LoVo (cell line): ENCODE data around the gene STUM.
"Not testable (repeated sequence)": the region's sequence is repeated elsewhere in the genome, so short reads cannot be mapped to it uniquely, and the experiment has no call there.

Experiments used
- DNase-seq: peaks from one replicate; pipeline ENCODE4 v3.0.0-alpha.2; 2016; ENCODE audit warnings: low spot score

Gene STUM

DNA sequence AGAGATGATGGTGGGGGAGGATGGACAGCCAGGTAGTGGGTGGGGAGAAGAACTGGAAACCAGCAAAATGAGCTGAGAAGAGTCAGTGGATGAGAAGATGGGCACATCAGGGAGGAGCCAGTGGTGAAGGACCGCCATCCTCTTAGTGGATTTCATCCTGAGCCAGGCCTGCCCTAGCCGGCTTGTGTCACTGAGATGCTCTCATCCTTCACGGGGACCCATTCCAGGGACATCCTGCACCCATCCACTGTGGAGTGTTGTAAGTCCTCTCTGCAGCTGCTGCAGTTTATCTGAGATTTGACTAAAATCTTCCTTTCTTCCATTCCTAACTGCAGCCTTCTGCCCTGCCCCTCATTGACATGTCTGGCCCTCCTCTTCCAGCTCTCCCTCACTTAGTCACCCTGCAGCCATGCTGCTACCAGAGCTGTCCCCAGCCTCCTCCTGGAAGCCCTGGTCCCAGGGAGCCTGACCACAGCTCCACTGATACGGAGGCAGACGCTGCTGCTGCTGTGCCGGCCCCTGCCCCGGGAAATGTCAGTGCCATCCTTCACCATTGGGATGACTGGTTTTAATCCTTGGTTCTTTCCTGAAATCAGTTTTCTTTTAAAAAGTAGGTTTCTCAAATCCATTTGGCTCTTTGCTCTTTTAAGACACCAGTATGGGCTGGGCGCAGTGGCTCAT is 33.2 kb downstream of the STUM start:
- no peak for DNase-seq

DNA sequence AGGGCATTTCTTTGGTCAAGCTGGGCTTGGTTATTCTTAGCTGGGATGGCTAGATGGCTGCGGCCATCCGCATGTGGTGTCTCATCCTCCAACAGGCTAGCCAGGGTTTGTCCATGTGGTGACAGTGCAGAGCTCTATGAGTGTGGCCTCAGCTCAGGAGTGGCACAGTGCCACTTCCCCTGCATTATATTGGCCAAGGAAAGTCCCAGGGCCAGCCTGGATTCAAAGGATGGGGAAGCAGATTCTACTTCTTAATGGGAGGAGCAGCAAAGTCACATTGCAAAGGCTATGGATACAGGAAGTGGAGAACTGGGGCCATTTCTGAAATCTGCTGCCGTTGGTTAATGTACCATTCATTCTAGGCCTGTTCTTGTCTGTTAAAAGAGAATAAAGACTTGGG is 34.4 kb downstream of the STUM start:
- DNase-seq: no peak

DNA sequence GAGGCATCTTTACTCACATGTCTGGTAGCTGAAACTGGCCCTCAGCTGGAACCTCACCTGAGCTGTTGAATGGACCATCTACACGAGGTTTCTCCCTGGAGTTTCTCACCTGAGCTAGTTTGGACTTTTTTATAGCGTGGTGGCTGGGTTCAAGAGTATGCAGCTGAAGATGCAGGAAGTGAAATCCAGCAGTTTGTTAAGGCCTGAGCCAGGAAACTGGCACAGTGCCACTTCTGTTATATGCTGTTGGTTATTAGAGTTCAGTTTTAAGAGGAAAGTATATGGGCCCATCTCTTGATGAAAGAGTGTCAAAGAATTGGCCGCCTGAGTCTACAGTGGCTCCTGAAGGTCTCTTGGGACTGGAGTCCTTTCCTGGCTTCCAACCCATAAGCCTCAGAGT is 35.6 kb downstream of the STUM start:
- no peak for DNase-seq

DNA sequence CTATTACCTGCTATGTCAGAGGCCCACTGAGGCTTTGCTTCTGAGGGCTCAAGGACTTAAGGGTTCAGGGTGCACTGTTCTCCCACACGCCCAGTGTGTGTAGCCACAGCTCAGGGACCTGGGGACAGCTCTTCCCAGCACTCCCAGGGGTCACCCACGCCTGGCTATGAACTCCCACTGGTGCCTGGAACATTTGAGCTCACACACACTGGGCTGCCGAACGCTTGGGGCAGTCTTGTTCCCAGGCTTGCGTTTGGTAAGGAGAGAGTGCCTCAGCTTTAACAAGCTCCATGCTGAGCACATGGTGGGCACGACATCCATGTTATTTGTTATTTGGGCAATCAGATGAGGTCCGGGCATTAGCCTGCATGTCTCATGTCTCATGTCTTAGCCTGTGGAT is 37.6 kb downstream of the STUM start:
- DNase-seq: no peak

DNA sequence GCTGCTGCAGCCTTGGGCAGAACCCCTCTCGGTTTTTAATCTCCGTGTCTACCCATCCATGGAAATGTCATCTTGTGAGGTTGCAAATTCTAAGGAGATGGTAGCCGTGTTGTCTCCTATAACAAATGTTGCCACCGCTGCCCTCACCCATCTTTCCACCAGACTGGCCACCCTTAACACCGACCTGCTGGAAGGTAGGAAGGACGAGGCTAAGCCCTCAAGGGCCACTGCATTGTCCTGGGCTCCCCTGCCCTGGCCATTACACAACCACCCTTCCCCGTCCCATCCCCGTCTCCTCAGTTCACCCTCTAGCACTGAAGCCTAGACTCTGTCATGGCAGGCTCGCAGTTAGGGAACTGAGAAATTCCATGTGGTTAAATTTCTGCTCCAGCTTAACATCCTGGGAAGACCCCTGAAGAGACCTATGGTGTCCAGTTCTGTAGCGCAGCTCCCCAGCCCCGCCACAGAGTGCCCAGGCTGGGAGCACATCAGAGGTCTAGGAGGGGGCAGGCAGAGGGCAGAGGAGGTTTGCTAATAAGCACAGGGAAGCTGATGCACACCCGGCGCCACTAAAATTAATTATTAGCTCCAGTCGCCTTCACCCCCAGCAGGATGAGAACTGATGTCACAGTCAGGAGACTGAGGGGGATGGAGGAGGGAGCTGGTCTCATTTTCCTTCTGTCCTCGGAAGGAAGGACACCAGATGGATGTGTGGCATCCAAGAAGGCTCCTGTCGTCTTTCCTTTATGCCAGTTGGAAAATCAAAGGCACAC is 38.3 kb downstream of the STUM start:
- no peak for DNase-seq

DNA sequence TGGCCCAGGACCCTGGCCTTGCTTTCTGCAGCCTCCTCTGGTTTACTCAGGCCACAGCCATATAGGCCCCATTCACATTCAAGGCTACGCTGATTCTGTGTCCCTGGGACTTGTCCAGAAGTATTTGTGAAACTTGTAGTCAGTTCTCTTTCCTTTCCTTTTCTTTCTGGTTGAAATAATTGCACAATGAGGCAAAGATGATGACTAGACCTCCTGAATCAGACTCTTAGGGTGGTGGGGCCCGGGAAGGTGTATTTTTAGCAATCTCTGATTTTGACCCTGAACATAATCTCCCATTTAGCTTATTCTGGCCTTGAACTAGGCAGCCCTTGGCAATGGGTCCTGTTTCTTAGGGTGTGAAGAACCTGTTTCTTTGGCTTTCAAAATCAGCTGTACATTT is 39.9 kb downstream of the STUM start:
- no peak for DNase-seq

DNA sequence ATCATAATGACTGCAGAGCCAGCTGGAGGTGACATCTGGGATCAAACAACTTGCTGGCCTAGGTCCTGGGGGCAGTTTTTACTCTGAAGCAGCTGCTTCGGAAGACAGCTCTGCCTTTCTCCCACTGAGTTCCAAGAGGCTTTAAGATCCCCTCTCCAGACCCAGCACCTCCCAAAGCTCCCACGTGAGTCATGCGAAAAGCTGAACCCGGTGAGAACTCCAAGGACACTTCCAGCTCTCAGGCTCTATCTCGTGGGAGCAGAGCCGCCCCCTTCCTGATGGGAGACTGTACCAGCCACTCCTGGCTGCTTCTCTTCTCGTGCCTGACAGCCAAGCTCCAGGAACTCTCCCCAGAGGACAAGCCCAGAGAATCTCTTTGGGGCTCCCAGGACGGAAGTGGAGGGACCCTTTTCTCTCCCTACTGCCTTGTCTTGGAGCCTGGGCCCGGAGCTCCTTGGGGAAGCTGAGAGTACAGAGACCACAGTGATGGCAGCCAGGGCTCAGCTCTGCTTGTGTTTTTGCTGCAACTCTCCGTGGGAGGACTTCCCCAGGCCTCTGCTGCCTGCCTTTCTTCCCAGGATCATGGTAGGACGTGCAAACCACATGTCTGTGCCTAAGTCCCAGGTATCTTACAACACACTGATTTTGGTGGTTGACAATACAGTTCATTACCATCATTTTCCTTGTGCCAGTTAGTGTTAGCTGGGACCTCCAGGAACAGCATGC is 40.6 kb downstream of the STUM start:
- DNase-seq: no peak

DNA sequence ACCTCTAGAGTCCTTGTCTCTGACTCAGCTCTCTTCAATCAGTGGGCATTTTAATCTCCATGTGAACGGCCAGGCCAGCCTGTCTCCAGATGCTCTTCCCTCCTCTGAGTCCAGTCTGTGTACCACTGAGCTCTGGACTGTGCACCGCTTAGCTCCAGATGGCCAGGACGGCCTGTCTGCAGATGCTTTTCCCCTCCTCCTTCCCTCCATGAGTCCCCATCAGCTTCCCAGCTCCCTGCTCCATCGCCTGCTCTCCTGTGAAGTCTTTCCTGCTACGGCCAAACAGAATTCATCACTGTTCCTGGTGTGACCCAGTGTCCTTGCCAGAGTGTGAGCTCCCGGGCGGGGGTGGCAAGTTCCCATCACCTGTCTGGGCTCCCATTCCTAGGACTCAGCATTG is 42.0 kb downstream of the STUM start:
- no peak for DNase-seq

DNA sequence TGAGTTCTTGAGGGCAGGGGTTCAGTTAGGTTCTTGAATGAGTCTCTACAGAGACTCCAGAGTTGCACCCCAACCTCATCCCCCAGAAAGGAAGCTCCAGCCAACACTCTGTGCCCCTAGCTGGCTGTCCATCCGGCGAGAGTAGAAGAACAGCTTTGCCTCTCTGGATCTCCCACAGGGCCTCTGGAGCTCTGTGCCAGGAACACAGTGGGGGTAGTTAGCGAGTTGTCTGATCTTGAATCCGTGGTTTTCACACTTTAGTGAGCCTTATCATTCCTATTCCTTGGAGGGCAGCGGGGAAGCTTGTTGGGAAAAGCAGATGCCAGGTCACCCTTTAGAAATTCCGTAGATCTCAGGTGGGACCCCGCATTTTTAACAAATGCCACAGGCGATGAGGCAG is 45.0 kb downstream of the STUM start:
- no peak for DNase-seq

DNA sequence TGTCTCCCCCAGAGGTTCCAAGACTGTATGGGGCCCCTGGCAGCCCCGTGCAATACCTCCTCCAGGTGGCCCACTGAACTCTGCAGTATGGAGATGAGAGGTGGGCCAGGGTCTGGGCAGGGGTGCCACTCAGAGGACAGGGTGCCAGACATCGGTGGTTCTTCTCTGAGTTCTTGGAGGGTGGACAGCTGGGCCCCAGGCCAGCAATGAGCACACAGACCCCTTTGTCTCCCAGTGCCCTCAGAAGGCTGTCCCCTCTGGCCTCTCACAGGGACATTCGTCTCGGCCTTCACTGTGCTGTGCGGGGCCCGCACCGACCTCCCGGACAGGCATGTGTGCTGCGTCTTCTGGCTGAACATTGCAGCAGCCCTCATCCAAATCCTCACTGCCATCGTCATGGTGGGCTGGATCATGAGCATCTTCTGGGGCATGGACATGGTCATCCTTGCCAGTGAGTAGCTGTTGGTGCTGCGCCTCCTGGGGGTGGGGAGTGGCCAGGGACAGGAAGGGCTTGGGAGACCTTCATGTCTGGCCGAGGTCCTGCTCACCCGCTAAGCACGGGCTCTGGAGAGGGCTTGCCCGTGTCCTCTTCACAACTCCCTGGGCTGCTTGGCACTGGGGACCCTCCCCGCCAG is 48.1 kb downstream of the STUM start:
- no peak for DNase-seq

DNA sequence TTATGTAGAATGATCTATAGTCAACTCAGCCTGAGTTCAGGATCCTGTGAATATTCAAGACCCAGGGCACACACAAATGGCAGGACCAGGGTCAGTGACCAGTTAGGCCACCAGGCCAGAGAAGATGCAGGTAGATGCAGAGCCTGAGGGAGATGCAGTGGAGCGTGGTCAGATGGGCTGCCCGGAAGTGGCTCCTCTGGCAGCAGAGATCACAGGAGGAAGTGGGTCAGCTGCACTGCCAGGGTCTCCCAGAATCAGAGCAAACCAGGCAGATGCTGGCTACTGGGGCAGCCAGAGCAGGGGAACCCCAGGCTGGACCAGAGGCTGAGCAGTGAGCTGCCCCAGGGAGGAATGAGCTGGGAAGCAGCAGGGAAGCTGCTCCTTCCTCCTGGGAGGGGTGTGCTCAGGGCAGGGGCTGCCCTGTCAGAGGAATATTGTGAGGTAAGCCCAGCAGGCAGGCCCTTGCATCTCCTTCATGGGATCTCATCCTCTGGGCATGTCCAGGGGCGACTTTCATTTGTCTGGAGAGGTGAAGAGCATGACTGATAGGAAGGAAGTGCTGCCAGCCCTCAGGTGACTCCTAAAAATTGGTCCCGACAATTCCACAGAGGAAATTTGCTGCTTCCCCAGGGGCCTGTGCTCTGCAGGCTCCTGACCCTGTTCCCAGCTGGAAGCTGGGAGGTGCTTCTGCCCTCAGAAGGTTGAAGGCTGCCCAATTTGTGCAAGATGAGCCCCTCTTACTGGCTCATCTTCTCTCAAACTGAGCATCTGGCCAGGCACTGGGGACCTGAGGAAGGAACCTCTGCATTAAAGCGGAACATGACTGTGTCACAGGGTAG is 49.3 kb downstream of the STUM start:
- DNase-seq: no peak

DNA sequence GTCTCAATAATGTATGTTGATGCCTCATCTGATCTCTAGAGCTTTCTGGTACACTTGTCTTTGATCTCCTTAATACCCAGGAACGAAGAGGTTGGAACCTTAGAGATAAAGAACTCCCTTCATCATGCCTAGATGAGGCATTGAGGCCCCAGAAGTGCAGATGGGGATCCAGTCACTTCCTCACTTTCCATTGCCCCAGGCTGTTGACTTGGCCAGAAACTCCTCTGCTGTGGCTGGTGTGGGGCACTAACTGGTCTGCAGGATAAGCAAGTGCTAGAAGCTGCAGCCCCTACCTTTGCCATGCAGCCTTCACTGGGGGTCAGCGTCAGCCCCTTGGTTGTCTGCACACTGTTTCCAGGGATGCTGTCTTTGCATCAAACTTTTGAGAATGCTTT is 49.9 kb downstream of the STUM start:
- DNase-seq: no peak

DNA sequence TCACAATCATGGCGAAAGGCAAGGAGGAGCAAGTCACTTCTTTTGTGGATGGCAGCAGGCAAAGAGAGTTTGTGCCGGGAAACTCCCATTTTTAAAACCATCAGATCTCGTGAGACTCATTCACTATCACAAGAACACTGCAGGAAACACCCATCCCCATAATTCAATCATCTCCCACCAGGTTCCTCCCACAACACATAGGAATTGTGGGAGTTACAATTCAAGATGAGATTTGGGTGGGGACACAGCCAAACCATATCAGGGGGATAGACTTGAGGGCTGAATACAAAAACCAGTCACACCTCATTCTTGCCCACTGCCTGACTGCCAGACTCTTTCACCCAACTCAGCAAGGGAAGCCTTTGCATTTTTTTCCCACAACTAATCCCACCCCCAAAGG is 50.4 kb downstream of the STUM start:
- not testable (repeated sequence) for DNase-seq

DNA sequence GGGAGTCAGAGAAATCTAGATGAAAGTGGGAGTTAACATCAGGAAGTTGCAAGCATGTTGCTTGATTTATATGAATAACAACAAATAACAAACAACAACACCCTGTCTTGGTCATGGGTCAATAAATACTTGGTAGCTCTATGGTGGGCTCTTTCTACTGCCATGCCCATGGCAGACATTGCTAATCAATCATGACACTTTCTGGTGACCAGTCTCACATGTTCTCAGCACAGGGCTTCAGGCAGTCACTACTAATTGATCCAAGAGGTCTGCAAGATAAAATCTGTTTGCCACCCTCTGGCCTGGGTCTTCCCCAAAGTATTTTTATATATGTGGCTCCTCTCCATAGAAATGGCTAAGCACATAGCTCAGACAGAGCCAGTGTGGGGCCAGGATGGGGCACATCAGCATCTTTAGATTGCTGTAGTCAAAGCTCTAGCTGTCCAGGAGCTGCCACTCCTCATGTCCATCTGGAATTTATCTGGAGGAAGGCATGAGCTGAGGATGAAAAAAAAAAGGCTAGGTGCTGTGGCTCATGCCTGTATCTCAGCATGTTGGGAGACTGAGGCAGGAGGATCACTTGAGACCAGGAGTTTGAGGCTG is 51.2 kb downstream of the STUM start:
- DNase-seq: no peak

DNA sequence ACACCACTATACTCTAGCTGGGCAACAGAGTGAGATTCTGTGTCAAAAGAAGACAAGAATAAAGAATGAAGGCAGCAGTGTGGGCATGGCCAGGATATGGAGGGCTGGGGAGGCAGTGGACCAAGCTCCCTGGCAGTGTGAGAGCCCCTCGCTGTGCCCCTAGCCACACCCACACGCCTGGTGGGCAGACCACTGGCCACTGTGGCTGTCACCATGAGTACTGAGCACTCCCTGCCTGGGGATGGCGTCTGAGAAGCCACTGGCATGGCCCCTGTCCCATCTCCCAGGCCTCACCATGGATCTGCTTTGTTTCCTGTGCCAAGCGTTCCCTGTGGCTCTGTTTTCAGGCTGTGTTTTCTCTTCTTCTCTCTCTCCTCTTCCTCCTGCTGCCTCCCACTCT is 51.7 kb downstream of the STUM start:
- DNase-seq: no peak

DNA sequence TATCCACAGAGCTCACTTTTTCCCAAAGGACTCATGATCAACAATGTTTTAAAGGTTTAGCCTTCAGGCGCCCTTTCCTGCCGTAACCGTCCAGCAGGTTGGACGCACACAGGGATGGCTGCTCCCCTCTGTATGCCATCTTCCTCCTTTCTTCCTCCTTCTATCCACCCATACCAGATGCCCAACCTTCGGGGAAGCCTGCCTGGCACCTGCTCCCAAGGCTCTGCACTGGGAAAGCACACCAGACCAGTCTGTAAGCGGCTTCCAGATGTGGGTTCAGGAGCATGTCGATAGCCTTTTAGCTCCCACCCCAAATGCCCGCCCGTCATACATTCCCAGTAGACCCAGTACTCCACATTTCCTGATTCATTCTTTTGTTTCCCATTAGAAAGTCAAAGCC is 52.9 kb downstream of the STUM start:
- no peak for DNase-seq

DNA sequence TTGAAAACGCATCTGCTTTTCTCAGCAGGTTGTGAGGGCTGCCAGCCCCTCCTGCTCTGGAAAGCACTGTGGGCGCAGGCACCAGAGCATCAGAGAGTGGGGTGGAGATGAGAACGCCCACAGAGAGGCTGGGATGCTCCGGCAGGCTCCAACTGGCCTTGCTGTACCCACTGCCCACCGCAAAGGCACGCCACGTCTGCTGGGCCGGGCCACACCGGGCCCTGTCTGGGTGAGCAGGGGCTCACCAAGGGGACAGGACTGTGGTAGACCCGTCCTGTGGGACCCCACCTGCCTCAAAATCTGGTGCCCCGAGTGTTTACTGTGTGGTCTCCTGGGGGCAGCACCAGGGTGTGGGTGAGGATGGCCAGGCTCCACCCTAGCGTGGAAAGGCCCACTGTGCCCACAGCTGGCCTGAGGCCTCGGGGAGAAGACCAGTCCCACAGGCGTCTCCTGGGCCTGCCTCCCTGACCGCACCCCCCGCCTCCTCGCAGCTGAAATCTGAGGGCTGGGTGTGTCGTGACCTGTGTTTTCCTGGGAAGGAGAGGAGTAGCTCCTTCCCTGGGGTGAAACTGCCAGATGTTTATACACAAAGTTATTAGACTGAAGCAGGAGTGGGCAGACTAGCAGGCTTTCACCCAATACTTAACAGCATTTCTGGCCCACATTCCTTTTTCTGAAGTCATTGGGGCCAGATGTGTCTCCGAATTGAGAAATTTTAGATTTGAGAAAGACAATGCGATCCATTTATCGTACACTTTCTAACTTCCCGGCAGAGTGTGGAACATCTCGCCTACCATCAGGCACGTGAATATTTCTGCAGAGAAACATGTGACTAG is 53.8 kb downstream of the STUM start:
- DNase-seq: no peak

DNA sequence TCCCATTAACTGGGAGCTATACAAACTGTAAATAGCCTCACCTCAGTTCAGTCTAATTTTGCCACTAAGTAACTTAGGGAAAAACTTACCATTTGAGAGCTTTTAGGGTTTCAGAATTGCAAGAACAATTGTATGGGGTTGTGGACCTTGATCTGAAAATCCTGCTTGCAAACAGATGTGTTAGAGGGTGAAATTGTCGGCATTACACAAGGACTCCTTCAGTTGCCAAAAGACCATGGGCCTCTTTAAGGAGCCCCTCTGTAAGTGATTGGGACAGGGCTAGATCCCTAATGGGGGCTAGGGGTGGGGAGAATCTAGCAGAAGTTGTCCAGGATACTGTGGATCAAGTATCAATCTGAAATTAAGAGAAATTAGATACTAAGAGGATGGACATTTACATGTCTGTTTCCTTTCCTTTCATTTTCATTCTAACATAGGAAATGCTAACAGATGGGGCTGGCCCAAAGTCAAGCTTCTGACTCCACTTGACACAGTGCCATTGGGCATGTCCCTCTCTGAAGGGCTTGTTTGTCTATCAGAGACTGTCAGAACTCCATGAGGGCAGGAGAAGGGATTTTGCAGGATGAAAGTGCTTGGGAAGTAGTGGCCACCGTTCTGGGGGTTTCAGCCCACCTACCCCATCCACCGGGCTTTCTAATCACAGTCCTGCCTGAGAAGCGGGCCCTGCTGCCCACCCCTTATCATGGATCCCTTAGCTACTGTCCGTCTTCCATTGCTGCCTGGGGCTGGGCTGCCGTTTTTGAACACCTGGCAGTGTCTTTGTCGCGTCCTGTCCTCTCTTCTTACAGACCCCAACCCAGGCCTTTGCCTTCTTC is 54.7 kb downstream of the STUM start:
- no peak for DNase-seq

DNA sequence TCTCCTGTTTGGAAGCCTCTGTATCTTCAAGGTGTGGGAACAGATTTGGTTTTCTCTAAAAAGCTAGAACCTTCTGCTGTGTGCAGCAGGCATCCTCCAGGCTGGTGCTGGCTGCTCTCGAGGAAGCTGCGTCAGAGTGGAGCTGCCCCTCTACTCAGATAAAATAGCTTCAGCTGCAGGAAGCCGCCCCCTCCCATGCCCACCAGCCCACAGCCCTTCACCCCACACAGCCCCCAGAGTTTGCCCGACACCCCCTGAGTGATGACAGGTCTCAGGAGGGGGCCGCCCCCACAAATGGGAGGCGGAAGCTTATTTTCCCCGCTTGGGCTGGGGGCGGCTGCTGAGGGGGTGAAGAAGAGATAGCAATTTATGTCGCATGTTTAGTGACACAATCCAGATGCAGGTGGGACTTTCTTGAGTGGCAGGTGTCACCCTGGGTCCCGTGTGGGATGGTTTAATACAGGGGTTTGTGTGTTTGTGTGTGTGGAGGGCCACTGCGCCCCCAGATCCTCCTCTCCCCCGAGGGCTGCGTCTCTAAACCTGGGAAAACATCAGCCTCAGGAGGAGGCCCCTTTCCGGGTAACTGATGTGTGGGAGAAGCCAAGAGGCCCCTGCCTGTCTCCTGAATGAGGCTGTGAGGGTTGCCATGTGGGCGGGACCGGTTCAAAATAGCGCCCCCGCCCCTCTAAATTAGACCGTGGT is 55.4 kb downstream of the STUM start:
- no peak for DNase-seq
